ENCODE measurements around the gene MRPL41. TPM values are rescaled to one million over a fixed set of nuclear protein-coding genes. Genes with fewer than 3 reads are reported as not detected.

MRPL41 gene
- total RNA-seq, 1 donor from 2014 or later = 44.6 TPM

- no peaks in the 10 kb centered on the region for H3K27me3 ChIP-seq (ENCODE audit: low read depth)
- H3K4me3 ChIP-seq = no peak overlapping the region
- no peaks in the 10 kb centered on the region for H3K4me1 ChIP-seq
- H3K9me3 ChIP-seq = no peaks in the 10 kb centered on the region
- no peak overlapping the region for H3K27ac ChIP-seq
- H3K36me3 ChIP-seq = peaks cover 3% of the 10 kb centered on the region
- no peak for TF ChIP-seq CTCF (IDR thresholded peaks at IDR 0.05)
- intact Hi-C loops (cut with DNase I) = no loop called here
- no peak for DNase-seq
- ATAC-seq = no peak
Observed at GRCh38 chr9:137520614-137521404, 30.9 kb upstream of the MRPL41 start.

GRCh38 chr9:137521405-137521985 lies 30.2 kb upstream of the MRPL41 start:
- no peak overlapping the region for H3K27ac ChIP-seq
- no peaks in the 10 kb centered on the region for H3K9me3 ChIP-seq
- no peak overlapping the region for H3K4me3 ChIP-seq
- H3K27me3 ChIP-seq (ENCODE audit: low read depth) = no peaks in the 10 kb centered on the region
- H3K36me3 ChIP-seq = peaks cover 3% of the 10 kb centered on the region
- intact Hi-C loops (cut with DNase I) = no loop called here
- H3K4me1 ChIP-seq = no peaks in the 10 kb centered on the region
- no peak for TF ChIP-seq CTCF (IDR thresholded peaks at IDR 0.05)
- DNase-seq (no peak), ATAC-seq (peak in 1 of 2 donors; percentile 22)

- DNase-seq (no peak), ATAC-seq (peak in 1 of 2 donors; percentile 32)
- intact Hi-C loops (cut with DNase I) = no loop called here
- Histone ChIP-seq H3K4me3 (no peak overlapping the region), H3K27me3 (ENCODE audit: low read depth) (no peaks in the 10 kb centered on the region), H3K27ac (no peak overlapping the region), H3K9me3 (no peaks in the 10 kb centered on the region), H3K4me1 (no peaks in the 10 kb centered on the region), H3K36me3 (peaks cover 3% of the 10 kb centered on the region)
- no peak for TF ChIP-seq CTCF (IDR thresholded peaks at IDR 0.05)
Observed at GRCh38 chr9:137522746-137523455, 28.8 kb upstream of the MRPL41 start.

GRCh38 chr9:137524161-137524980 lies 27.3 kb upstream of the MRPL41 start:
- ATAC-seq = no peak
- no peaks in the 10 kb centered on the region for H3K4me1 ChIP-seq
- peaks cover 3% of the 10 kb centered on the region for H3K36me3 ChIP-seq
- no peak overlapping the region for H3K4me3 ChIP-seq
- H3K27me3 ChIP-seq (ENCODE audit: low read depth) = no peaks in the 10 kb centered on the region
- H3K27ac ChIP-seq = no peak overlapping the region
- no peaks in the 10 kb centered on the region for H3K9me3 ChIP-seq
- intact Hi-C loops (cut with DNase I) = no loop called here
- no peak for TF ChIP-seq CTCF (IDR thresholded peaks at IDR 0.05)
- no peak for DNase-seq

- H3K36me3 ChIP-seq = peaks cover 3% of the 10 kb centered on the region
- H3K27me3 ChIP-seq (ENCODE audit: low read depth) = no peaks in the 10 kb centered on the region
- DNase-seq (no peak), ATAC-seq (no peak)
- intact Hi-C loops (cut with DNase I) = no loop called here
- H3K4me1 ChIP-seq = no peaks in the 10 kb centered on the region
- H3K9me3 ChIP-seq = no peaks in the 10 kb centered on the region
- TF ChIP-seq CTCF (IDR thresholded peaks at IDR 0.05) = no peak
- H3K27ac ChIP-seq = no peak overlapping the region
- no peak overlapping the region for H3K4me3 ChIP-seq
Observed at GRCh38 chr9:137524981-137525317, 26.7 kb upstream of the MRPL41 start.

All from lower lobe of right lung (tissue), 2 donors.